Transverse colon (tissue), 4 donors: Measurements from ENCODE around the gene PPP2R2C. TPM values are rescaled to one million over a fixed set of nuclear protein-coding genes. Genes with fewer than 3 reads are reported as not detected.

Experiments
- DNase-seq: peaks from one replicate; pipeline ENCODE4 v3.0.0-alpha.2; 2019
- H3K27ac ChIP-seq, 4 donors: fragments of 200-600 bp; sonication (generic); 2 replicates each; pipeline ENCODE4 v1.5.1; 2016 to 2018; ENCODE audit warnings: inconsistent platforms in 4 of 4
- H3K27me3 ChIP-seq: fragments of 200-600 bp; sonication (generic); 2 replicates; pipeline ENCODE4 v1.5.1; 2017; ENCODE audit warnings: inconsistent platforms
- H3K36me3 ChIP-seq, 4 donors: fragments of 200-600 bp; sonication (generic); 2 replicates each; pipeline ENCODE4 v1.5.1; 2017 to 2019; ENCODE audit warnings: inconsistent platforms in 4 of 4
- H3K4me1 ChIP-seq, 4 donors: fragments of 200-600 bp; sonication (generic); 2 replicates each; pipeline ENCODE4 v1.5.1; 2017 to 2020; ENCODE audit warnings: inconsistent platforms in 4 of 4
- H3K4me3 ChIP-seq, 4 donors: fragments of 200-600 bp; sonication (generic); 1 replicate in 1 of 4; 2 replicates in 3 of 4; pipeline versions ENCODE4 v1.5.1 to v1.6.1; 2017 to 2019; ENCODE audit warnings: inconsistent platforms in 4 of 4
- H3K9me3 ChIP-seq, 2 donors: fragments of 200-600 bp; sonication (generic); 2 replicates each; pipeline ENCODE4 v1.5.1; 2017 to 2019; ENCODE audit warnings: inconsistent platforms in 2 of 2
- CTCF ChIP-seq, 5 experiments: fragments of 200-600 bp in 3 of 5; fragments of 450-650 bp in 2 of 5; sonication (generic) in 3 of 5; IDR thresholded peaks; 1 replicate in 2 of 5; 2 replicates in 3 of 5; pipeline ENCODE4 v1.5.1; 2016 to 2017; ENCODE audit warnings: antibody characterized with exemption in 5 of 5, inconsistent platforms in 3 of 5, mild to moderate bottlenecking in 2 of 5, moderate library complexity in 1 of 5
- EP300 ChIP-seq: sonication (generic); formaldehyde crosslinking; IDR thresholded peaks from one replicate; pipeline ENCODE4 v1.6.1; 2017; ENCODE audit warnings: antibody characterized with exemption, low read depth
- POLR2A ChIP-seq: fragments of 450-650 bp; IDR thresholded peaks from one replicate; pipeline ENCODE4 v1.6.1; 2016; ENCODE audit warnings: antibody characterized with exemption, mild to moderate bottlenecking, moderate library complexity
- POLR2AphosphoS5 ChIP-seq, 3 donors: sonication (generic); formaldehyde crosslinking; IDR thresholded peaks; one replicate each; pipeline ENCODE4 v1.6.1; 2016; ENCODE audit warnings: antibody characterized with exemption in 3 of 3
- WGBS, 2 donors: methylation state at CpG; one replicate each; pipeline ENCODE4 v1.1.5; 2018; ENCODE audit warnings: low coverage in 1 of 2; 5-methylcytosine and 5-hydroxymethylcytosine counted together
- in situ Hi-C, 4 donors: fragments of 200-750 bp; cut with MboI; loops; one replicate each; pipeline versions ENCODE4 v1.15.0 to v1.15.1; 2017; ENCODE audit warnings: low sequenced_read_pairs in 3 of 4, low pct_ligation_motif_present in 1 of 4, low pct_unique_long_range_greater_than_20kb in 1 of 4
- intact Hi-C: fragments of 100-400 bp; cut with DNase I; formaldehyde crosslinking; loops from one replicate; pipeline ENCODE4 v1.15.1; 2023; ENCODE audit warnings: low total_unique reads
- total RNA-seq, 4 donors: library from RNA; depleted of rRNA; stranded (reverse); fragments of >200 nt; gene quantifications; one replicate each; pipeline ENCODE4 v1.1.0, GENCODE V29; 2016

The PPP2R2C gene
- total RNA-seq, 4 donors from 2014 or later = 0.27 to 8.8 (median 1.7) TPM

GRCh38 chr4:6475492-6476020 lies 3.1 kb upstream of the PPP2R2C start:
- H3K27ac ChIP-seq = no peak overlapping the region
- intact Hi-C loops = no loop called here
- no peak for DNase-seq
- TF ChIP-seq POLR2AphosphoS5 (IDR thresholded peaks at IDR 0.05) (no peak), POLR2A (no peak), CTCF (IDR thresholded peaks at IDR 0.05) (no peak), EP300 (no peak)
- peaks cover 36% of the 10 kb centered on the region for H3K27me3 ChIP-seq
- H3K4me3 ChIP-seq = no peak overlapping the region
- H3K9me3 ChIP-seq = no peaks in the 10 kb centered on the region
- in situ Hi-C loops = no loop called here
- peaks cover 0 to 12% (median 2%) of the 10 kb centered on the region in 4 donors for H3K4me1 ChIP-seq
- no peaks in the 10 kb centered on the region for H3K36me3 ChIP-seq
- WGBS, 2 donors = 87 to 88% methylated on average over 3 to 11 of the region's 11 CpGs

DNA sequence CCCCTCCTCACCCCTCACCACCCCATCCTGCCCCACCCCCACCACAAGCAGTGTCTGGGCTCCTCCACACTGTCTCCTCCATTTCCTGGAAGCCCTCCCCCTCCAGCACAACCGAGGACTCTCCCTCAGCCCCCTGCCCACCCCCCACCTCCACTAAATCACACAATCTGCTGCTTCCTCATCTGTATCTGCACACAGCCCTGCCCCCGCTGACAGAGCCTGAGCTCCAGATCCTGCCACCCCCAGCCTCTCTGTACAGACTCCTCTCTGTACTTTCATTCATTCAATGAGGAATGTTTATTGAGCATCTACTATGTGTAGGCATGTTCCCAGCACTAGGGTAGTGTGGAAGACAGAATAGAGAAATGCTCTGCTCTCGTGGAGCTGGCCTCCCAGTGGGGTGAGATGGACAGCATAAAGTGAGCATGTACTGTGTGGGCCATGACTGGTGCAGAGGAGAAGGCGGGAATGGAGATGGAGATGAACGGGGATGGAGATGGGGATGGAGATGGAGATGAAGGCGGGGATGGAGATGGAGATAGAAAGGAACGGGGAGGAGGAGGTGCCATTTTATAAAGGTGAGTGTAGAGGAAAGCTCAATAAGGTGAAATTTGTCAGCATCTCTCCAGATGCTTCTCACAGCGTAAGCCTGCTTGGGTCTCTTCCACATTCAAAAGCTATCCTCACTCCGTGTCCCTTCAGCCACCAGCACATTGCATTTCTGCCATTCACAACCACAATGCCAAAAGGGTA lies 2.5 kb upstream of the PPP2R2C start:
- no peak for DNase-seq
- H3K36me3 ChIP-seq = no peaks in the 10 kb centered on the region
- peaks cover 43% of the 10 kb centered on the region for H3K27me3 ChIP-seq
- in situ Hi-C loops = no loop called here
- H3K9me3 ChIP-seq = no peaks in the 10 kb centered on the region
- peaks cover 0 to 15% (median 5%) of the 10 kb centered on the region in 4 donors for H3K4me1 ChIP-seq
- 68 to 82% methylated on average over 6 to 9 of the region's 9 CpGs for WGBS, 2 donors
- intact Hi-C loops = no loop called here
- TF ChIP-seq POLR2A (no peak), POLR2AphosphoS5 (IDR thresholded peaks at IDR 0.05) (no peak), EP300 (no peak), CTCF (IDR thresholded peaks at IDR 0.05) (no peak)
- no peak overlapping the region for H3K4me3 ChIP-seq
- no peak overlapping the region for H3K27ac ChIP-seq

DNA sequence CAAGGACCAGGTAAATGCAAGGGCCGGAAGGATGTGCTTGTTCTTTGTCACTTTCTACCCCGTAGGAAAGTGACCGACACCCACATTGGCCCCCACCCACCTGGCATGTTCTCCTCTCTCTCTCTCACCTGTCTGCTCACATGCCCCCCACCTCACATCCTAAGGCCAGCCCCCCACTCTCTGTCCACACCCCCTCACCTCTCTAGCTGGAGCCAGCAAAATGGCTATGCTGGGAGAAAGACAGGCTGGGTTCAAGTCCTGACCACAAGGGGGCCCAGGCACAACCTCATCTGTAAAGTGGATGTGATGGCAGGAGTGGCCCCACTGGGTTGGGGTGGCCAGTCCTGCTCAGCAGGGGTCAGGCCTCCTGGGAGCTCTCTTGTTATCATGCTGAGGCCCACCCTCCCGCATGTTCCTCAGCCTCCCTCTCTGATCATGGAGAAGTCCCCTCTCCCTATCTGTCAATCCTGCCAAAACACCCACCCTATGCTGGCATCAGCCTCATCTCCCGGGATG lies 1.7 kb upstream of the PPP2R2C start:
- TF ChIP-seq EP300 (no peak), CTCF (IDR thresholded peaks at IDR 0.05) (no peak), POLR2A (no peak), POLR2AphosphoS5 (IDR thresholded peaks at IDR 0.05) (no peak)
- Histone ChIP-seq H3K27me3 (peaks cover 50% of the 10 kb centered on the region), H3K4me1 (peaks cover 0 to 15% (median 5%) of the 10 kb centered on the region in 4 donors), H3K4me3 (no peak overlapping the region), H3K27ac (no peak overlapping the region), H3K9me3 (no peaks in the 10 kb centered on the region), H3K36me3 (no peaks in the 10 kb centered on the region)
- in situ Hi-C loops = no loop called here
- intact Hi-C loops = no loop called here
- no peak for DNase-seq
- WGBS, 2 donors = 59 to 60% methylated on average over 1 to 5 of the region's 5 CpGs

DNA sequence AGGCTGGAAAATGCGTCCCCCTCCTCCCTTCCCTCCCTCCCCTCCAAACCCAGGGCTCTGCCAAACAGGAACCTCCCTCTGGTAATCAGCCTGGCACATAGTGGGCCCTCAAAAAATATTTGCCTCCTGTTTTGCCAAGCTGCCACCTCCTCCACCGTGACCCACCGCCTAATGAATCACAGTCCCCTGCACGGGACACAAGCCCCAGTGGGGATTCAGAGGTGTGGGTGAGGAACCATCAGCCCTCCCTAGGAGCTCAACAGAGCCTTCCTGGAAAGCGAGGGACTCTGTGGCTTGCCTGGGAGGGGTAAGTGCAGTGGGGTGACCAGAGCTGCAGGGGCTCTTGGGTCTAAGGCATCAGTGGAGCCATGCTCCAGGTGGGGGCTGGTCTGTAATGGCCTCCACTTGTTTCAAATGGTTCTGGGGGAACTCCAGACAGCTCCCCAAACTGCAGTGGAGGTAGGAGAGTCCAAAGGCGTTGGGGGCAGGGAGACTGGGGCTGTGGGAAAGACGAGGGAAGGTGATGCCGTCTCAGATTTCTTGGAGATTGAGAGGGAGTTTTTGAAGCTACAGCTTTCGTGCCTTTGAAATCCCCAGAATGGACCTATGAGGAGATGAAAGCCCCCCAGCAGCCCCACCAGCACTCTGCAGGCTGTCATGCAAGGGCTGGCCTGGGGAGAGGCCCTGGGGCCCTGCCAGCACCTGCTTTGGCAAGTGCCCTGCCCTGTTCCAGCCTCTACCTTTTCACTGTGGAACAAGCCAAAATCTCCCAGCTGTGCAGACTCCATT lies 1.0 kb upstream of the PPP2R2C start:
- WGBS, 2 donors = 40% methylated on average over 9 of the region's 9 CpGs; no CpG with 5 or more reads in 1 of the 2 donors
- H3K4me3 ChIP-seq = no peak overlapping the region
- no peak for DNase-seq
- H3K27me3 ChIP-seq = peaks cover 56% of the 10 kb centered on the region
- H3K9me3 ChIP-seq = no peaks in the 10 kb centered on the region
- intact Hi-C loops (no loop called here), in situ Hi-C loops (no loop called here)
- no peak overlapping the region for H3K27ac ChIP-seq
- H3K4me1 ChIP-seq = peaks cover 0 to 15% (median 5%) of the 10 kb centered on the region in 4 donors
- H3K36me3 ChIP-seq = no peaks in the 10 kb centered on the region
- TF ChIP-seq POLR2A (no peak), EP300 (no peak), CTCF (IDR thresholded peaks at IDR 0.05) (no peak), POLR2AphosphoS5 (IDR thresholded peaks at IDR 0.05) (no peak)
